SK-N-SH treated with all-trans-retinoic acid at 6 μM for 48 hours (cell line): ENCODE measurements around the gene MED20.

ENCODE experiments used
- OSR1 ChIP-seq: fragments of 250-450 bp; sonication (Bioruptor Pico); IDR thresholded peaks from 2 replicates; pipeline ENCODE4 v1.8.0; 2022; ENCODE audit warnings: moderate library complexity, mild to moderate bottlenecking, inconsistent platforms
- PATZ1 ChIP-seq: fragments of 250-450 bp; sonication (Bioruptor Pico); IDR thresholded peaks from 2 replicates; pipeline ENCODE4 v1.8.0; 2020; ENCODE audit warnings: mild to moderate bottlenecking, moderate library complexity, borderline replicate concordance
- PPARA ChIP-seq: fragments of 250-450 bp; sonication (Bioruptor Pico); IDR thresholded peaks from 2 replicates; pipeline ENCODE4 v1.5.0; 2020; ENCODE audit warnings: mild to moderate bottlenecking, borderline replicate concordance
- RARB ChIP-seq: fragments of 250-450 bp; sonication (Bioruptor Pico); IDR thresholded peaks from 2 replicates; pipeline ENCODE4 v1.8.0; 2021; ENCODE audit warnings: mild to moderate bottlenecking, moderate library complexity
- TOX ChIP-seq: fragments of 250-450 bp; sonication (Bioruptor Pico); IDR thresholded peaks from 2 replicates; pipeline ENCODE4 v1.8.0; 2021; ENCODE audit warnings: mild to moderate bottlenecking, moderate library complexity, borderline replicate concordance
- ZFP30 ChIP-seq: fragments of 450-650 bp; formaldehyde crosslinking; IDR thresholded peaks from 2 replicates; pipeline ENCODE4 v1.5.0; 2022; ENCODE audit warnings: mild to moderate bottlenecking, moderate library complexity
- ZNF8 ChIP-seq: fragments of 450-650 bp; formaldehyde crosslinking; IDR thresholded peaks from 2 replicates; pipeline ENCODE4 v1.5.0; 2020; ENCODE audit warnings: mild to moderate bottlenecking, moderate library complexity
- TF ChIP-seq, protein P1 (sequence below): fragments of 250-450 bp; sonication (Bioruptor Pico); IDR thresholded peaks from 2 replicates; pipeline ENCODE4 v1.5.0; 2020; ENCODE audit warnings: mild to moderate bottlenecking, moderate library complexity

GRCh38 chr6:41892921-41893564, 27.9 kb downstream of the MED20 start:
- no peak for TF ChIP-seq ZNF8 (CRISPR knock-in tag)
- TF ChIP-seq TOX (CRISPR knock-in tag): no peak
- no peak for TF ChIP-seq RARB
- TF ChIP-seq PATZ1 (CRISPR knock-in tag): no peak
- no peak for TF ChIP-seq ZFP30
- no peak for TF ChIP-seq OSR1 (CRISPR knock-in tag)
- no peak for TF ChIP-seq PPARA (CRISPR knock-in tag)
- TF ChIP-seq, protein P1, sequence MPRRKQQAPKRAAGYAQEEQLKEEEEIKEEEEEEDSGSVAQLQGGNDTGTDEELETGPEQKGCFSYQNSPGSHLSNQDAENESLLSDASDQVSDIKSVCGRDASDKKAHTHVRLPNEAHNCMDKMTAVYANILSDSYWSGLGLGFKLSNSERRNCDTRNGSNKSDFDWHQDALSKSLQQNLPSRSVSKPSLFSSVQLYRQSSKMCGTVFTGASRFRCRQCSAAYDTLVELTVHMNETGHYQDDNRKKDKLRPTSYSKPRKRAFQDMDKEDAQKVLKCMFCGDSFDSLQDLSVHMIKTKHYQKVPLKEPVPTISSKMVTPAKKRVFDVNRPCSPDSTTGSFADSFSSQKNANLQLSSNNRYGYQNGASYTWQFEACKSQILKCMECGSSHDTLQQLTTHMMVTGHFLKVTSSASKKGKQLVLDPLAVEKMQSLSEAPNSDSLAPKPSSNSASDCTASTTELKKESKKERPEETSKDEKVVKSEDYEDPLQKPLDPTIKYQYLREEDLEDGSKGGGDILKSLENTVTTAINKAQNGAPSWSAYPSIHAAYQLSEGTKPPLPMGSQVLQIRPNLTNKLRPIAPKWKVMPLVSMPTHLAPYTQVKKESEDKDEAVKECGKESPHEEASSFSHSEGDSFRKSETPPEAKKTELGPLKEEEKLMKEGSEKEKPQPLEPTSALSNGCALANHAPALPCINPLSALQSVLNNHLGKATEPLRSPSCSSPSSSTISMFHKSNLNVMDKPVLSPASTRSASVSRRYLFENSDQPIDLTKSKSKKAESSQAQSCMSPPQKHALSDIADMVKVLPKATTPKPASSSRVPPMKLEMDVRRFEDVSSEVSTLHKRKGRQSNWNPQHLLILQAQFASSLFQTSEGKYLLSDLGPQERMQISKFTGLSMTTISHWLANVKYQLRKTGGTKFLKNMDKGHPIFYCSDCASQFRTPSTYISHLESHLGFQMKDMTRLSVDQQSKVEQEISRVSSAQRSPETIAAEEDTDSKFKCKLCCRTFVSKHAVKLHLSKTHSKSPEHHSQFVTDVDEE (CRISPR knock-in tag): no peak
